Measurements from ENCODE around the gene ATP8B4.

ATP8B4 gene

DNA sequence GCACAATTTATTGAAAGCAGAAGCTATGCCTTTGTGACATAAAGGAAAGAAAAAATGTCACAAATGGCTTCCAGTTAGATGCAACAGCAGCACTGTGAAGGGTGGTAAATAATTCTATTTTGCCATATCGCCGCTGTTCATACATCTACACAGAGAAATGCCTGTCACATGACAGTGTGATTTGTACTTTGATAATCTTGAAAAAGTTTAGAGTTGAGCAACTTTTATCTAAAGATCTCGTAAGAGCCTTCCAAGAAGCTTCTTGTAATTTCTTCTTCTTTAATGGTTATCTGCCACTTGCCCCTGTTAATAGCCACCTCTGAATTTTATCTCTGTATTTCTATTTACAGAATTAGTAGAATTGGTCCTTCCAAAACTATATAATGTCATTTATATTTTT lies 192.3 kb downstream of the ATP8B4 start:
- DNase-seq, result no peak

DNA sequence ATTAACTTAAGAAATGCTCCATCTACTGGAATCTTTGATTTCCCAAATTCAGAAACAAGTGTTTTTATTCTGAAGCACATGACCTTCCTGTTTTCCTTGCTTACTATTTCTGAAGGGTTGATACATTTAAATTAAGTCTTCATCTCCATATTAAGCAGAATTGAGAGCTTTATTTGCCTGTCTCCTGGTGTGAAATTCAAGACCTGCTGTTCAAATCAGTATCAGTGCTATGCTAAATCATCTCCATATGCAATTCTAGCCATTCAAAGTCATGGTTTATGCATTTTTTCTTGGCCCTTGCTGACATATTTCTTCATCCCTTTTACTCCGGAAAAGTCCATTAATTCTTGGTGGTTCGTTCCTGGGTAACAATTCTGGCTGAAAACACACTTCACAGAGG lies 195.4 kb downstream of the ATP8B4 start:
- no peak for DNase-seq

DNA sequence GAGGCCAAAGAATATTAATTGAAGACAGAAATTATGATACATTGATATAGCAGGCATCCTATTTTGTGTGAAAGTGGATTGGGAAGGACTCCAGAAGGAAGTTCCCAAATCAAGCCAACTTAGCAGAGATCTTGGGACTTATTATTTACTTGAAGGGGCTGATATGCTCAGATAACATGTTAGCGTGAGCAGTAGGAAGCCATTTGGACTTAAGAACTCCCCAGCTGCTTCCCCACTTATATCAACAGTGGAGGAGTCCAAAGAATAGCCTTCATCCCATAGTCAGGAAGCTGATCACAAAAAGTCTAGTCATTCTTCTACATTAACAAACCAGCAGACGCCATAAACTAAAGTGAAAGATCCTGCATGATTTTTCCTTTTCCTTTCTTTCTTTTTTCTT lies 200.0 kb downstream of the ATP8B4 start:
- no peak for DNase-seq

GRCh38 chr15:49918121-49918520 lies 200.9 kb downstream of the ATP8B4 start:
- no peak for DNase-seq

GRCh38 chr15:49916998-49917397 lies 202.0 kb downstream of the ATP8B4 start:
- no peak for DNase-seq

GRCh38 chr15:49915822-49916221 lies 203.2 kb downstream of the ATP8B4 start:
- no peak for DNase-seq

GRCh38 chr15:49908933-49909295 lies 210.1 kb downstream of the ATP8B4 start:
- DNase-seq, result no peak

DNA sequence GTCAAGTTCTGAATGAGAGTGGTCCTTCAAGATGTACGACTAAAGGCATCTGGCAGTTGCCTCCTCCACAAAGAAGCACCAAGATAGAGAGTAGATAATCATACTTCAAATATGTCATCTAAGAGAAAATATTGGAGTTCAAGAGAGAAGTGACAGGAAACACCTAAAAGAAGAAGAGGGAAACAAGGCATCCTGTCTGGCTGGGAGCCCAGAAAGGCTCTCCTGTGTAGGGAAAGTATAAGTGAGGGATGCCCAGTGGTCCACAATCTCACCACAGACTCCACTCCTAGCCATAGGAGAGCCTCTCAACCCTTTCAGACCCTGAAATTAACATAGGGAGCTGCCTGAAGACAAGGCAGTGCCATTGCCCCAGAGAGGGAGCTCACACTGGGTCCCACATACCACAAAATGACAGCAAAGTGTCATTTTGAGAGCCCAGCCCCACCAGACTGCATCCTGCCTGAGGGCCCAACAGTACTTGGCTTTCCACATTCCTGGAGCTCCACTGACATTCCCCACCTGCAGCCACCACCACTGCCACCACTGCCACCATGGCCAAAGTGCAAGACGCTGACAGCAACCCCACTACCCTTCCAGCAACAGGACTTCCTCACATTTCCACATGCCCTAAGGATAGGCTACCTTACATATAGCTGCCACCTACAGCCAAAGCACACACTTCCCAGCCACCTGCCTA lies 210.6 kb downstream of the ATP8B4 start:
- DNase-seq, result no peak

- DNase-seq, result no peak
These were observed 212.1 kb downstream of the ATP8B4 start for GRCh38 chr15:49906966-49907365.

DNA sequence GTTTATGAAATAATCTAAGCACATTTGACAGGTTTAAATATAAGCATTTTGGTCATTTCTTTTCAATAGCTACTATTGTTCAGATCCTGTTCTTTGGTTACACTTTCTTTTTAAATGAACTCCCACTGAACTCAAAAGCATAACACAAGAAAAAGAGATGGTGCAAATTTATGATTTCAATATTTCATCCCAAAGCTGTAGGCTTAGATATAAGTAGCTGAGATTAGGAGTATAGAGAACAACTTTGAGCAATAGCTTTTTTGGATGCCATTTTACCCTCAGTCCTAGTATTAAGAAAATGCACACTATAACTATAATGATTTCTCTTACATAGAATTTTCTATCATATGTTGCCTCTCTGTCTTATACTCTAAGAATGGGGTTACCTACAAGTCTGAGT lies 213.8 kb downstream of the ATP8B4 start:
- DNase-seq, result no peak

DNA sequence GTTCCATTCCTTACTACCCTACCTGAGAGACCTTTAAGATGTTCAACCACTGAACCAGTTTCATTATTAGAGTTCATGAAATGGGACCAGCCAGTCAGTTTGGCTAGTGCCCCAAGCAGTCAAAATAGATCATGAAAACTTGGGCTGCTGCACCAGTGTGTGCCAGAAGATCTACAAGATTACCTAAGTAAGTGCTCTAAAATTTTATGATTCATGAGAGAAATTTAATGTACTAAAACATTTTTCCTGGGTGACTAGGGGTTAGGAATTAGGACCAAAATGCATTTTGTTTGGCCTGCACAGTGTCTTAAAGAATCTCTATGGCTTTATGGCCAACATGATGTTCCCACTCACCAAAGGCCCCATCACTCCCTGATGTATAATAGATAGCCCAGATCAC lies 214.7 kb downstream of the ATP8B4 start:
- DNase-seq, result no peak

GRCh38 chr15:49902685-49903501 lies 216.1 kb downstream of the ATP8B4 start:
- peak; percentile 41 for DNase-seq

DNA sequence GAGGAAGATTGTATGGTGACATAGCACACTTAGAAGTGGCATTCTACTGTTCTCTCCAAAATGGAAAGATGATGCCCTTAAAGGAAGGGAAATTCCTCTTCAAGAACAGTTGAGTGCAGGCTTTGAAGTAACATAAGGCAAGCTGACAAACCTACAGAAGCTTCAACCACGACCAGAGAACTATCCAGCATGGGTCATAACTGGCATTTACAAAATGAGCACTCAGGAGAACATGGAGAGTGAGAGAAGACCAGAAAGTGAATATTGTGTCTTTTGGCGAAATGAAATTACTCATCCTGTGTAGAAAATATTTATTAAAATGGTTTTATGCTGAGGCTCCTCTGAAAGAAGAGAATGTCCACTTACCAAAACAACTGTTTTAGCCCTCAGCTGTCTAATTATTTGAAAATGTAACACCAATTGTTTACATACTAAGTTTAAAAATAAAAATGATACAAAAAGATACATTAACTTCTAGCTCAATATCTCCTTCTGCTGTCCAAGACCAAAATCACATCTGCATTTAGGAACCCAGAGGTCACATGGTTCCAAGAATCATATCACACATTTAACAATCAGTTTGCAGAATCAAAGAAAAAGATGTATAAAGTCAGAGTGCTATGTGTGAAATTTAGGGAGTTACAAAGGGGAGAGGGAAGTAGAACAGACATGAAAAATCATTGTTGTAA lies 216.9 kb downstream of the ATP8B4 start:
- no peak for DNase-seq

DNA sequence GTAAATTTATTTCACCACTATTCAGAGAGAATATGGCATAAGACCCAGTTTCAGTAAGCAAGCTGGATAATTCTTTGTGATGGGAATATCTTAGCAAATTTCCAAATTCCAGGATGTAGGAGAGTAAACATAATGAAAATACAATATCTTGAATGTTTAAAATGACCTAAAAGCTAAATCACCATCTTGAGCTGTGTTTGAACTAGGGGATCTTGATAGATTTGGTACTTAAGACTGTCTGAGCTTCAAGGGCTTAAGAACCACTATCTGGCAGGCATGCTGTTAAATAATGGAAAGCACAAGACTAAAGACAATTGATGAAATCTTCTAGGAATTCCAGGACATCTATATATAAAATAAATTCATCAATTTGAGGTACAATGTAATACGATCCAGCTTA lies 217.7 kb downstream of the ATP8B4 start:
- DNase-seq, result no peak

GRCh38 chr15:49900903-49901235 lies 218.2 kb downstream of the ATP8B4 start:
- no peak for DNase-seq

GRCh38 chr15:49900006-49900902 lies 218.8 kb downstream of the ATP8B4 start:
- peak; percentile 69 for DNase-seq

DNA sequence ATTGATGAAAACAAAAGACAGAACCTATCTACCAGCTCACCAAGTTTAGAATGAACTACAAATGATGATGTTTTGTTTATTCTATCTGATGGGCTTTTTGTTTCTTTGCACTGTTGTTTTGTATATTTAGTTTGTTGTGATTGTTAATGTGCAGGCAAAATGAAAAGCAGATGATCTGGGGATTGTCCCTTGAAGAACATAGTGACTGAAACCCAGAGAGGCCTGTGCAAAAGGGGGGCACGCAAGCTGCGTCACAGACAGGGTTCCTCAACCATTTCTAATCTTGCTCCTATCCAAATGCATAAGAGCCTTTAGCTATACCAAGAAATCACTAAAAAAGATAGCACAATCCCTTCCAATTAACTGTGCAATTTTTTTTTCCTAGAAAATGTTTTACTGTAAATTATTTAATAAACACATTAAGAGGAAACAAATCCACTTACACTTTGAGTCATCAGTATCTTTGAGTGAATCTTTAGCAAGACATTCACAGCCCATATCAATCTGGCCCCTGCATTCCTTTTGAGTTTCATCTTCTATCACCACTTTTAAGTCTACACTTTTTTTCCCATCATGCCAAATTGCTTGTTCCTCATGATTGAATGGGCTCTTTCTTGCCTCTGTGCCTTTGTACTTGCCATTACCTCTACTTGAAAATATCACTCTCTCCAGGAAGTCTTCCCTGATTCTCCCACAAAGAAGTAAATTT lies 220.3 kb downstream of the ATP8B4 start:
- DNase-seq, result no peak

GRCh38 chr15:49898097-49898496 lies 220.9 kb downstream of the ATP8B4 start:
- no peak for DNase-seq

DNA sequence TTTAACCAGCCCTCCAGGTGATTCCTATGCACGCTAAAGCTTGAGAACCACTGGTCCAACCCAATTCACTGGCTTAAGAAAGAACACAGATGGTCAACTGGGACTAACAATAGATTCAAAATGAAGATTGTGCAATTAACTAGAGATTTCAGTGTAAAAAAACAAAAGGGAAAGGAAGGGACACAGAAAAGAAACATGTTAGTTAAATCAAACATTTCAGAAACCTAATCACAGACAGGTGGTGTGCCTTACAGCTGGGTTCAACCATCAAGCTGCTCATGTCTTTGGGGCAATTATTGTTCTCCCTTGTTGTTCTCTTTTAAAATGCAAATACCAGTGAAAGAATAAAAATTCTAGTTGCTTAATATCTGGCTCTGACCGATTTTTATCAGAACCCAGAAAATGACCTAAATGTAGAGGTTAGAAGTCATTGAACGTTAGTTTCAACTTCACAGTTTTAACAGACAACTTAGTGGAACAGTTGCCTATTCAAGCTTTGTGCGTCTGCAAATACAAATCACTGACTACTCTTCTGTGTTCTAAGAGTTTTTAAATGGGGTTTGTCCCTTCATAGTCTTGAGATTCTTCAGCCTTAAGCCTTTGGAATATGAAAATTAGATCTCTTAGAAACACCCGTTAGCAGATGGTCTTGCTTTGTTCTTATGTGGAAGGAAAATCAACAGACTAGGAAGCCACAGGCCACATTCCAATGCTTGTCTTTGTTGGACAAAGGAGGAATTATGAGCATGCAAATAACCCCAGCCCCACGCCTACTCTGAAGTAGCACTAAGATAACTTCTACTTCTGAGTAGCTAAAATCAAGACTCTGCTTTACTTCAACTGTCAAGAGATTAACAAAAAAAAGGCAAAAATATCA lies 223.4 kb downstream of the ATP8B4 start:
- DNase-seq, result no peak

DNA sequence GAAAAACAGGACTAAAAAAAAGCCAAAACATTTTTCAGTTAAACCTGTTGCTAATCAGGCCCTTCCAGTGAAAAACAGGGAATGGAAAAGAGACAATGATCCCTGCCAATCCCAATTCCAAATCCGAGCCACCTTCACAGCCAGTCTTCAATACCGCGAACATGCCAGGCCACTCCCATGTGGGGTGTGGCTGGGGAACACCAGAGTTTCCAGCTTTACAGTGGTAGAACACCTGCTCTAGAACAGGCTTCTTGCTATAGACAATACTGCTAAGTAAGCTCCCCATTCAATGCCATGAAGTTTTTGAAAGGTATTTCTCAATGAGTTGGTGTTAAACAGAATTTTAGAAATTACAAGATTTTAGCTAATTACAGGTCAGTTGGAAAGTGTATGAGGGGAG lies 228.3 kb downstream of the ATP8B4 start:
- no peak for DNase-seq

DNA sequence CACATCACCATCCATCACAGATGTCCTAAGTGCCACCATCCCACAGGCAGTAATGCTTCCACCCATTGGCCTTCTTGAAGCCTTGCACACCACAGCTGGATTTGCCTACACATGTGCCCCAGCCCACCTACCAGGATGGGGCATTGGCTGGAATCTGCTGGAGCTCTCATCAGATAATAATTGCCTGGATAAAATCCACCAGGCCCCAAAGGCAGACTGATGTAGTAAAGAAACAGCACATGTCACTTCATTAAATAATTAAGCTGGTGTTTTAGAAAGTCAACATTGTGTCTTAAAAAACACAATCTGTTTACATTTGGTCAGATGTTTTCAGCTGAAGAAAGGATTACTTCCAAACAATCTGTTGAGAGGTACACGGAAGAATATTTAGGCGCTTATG lies 229.5 kb downstream of the ATP8B4 start:
- no peak for DNase-seq
